CD14-positive monocyte (primary cell): Measurements from ENCODE around the gene PROS1. TPM values are rescaled to one million over a fixed set of nuclear protein-coding genes. Genes with fewer than 3 reads are reported as not detected.
"Not testable (repeated sequence)": the region's sequence is repeated elsewhere in the genome, so short reads cannot be mapped to it uniquely, and the experiment has no call there.

Source experiments
- DNase-seq, 3 donors: peaks; one replicate each; pipeline ENCODE4 v3.0.0-alpha.2; 2011 to 2022
- H2AFZ ChIP-seq: 2 replicates; pipeline ENCODE4 v1.6.0; 2012; ENCODE audit warnings: mild to moderate bottlenecking, low read depth, low read length, inconsistent platforms; ENCODE audit not compliant: insufficient read depth, poor library complexity, severe bottlenecking
- H3K27ac ChIP-seq, 2 donors: 1 replicate in 1 of 2; 2 replicates in 1 of 2; pipeline ENCODE4 v1.5.1; 2012 to 2013; ENCODE audit warnings: low read length in 2 of 2, control low read depth in 1 of 2, inconsistent platforms in 1 of 2, low read depth in 1 of 2, mild to moderate bottlenecking in 1 of 2
- H3K27me3 ChIP-seq, 2 donors: one replicate each; pipeline versions ENCODE4 v1.6.0 to v1.6.1; 2011 to 2013; ENCODE audit warnings: low read length in 2 of 2; ENCODE audit not compliant: control insufficient read depth in 2 of 2, insufficient read depth in 2 of 2
- H3K36me3 ChIP-seq, 2 donors: replicated peaks in 1 of 2; 1 replicate in 1 of 2; 2 replicates in 1 of 2; pipeline versions ENCODE4 v1.5.1 to v1.6.1; 2012 to 2013; ENCODE audit warnings: low read length in 2 of 2, control low read depth in 1 of 2, inconsistent platforms in 1 of 2, mild to moderate bottlenecking in 1 of 2; ENCODE audit not compliant: insufficient read depth in 2 of 2, control insufficient read depth in 1 of 2
- H3K4me1 ChIP-seq, 2 donors: 1 replicate in 1 of 2; 2 replicates in 1 of 2; pipeline versions ENCODE4 v1.5.1 to v1.6.1; 2012 to 2013; ENCODE audit warnings: low read length in 2 of 2, control low read depth in 1 of 2, inconsistent platforms in 1 of 2, mild to moderate bottlenecking in 1 of 2, moderate library complexity in 1 of 2; ENCODE audit not compliant: insufficient read depth in 2 of 2, control insufficient read depth in 1 of 2
- H3K4me2 ChIP-seq: replicated peaks from 2 replicates; pipeline ENCODE3; 2012; ENCODE audit warnings: low read length, moderate library complexity, mild to moderate bottlenecking; ENCODE audit not compliant: poor library complexity, severe bottlenecking; ENCODE audit errors: extremely low read depth
- H3K4me3 ChIP-seq, 3 experiments: fragments of 200-600 bp in 1 of 3; sonication (generic) in 1 of 3; replicated peaks in 1 of 3; 1 replicate in 2 of 3; 2 replicates in 1 of 3; pipeline ENCODE4 v1.5.1; 2011 to 2013; ENCODE audit warnings: low read length in 3 of 3, mild to moderate bottlenecking in 3 of 3, control low read depth in 2 of 3, low read depth in 2 of 3, inconsistent platforms in 1 of 3, moderate library complexity in 1 of 3
- H3K79me2 ChIP-seq: 2 replicates; pipeline ENCODE4 v1.6.0; 2012; ENCODE audit warnings: mild to moderate bottlenecking, control low read depth, inconsistent platforms, low read length, moderate library complexity; ENCODE audit not compliant: insufficient read depth
- H3K9ac ChIP-seq: 2 replicates; pipeline ENCODE4 v1.6.0; 2017; ENCODE audit warnings: low read length, mild to moderate bottlenecking; ENCODE audit not compliant: insufficient read depth, poor library complexity, severe bottlenecking
- H3K9me3 ChIP-seq, 2 donors: replicated peaks in 1 of 2; 1 replicate in 1 of 2; 2 replicates in 1 of 2; pipeline versions ENCODE4 v1.5.1 to v1.6.1; 2012 to 2013; ENCODE audit warnings: low read length in 2 of 2, control low read depth in 1 of 2; ENCODE audit not compliant: control insufficient read depth in 1 of 2, insufficient read depth in 1 of 2
- H4K20me1 ChIP-seq: 2 replicates; pipeline ENCODE4 v1.6.0; 2012; ENCODE audit warnings: mild to moderate bottlenecking, low read length, control low read depth, moderate library complexity; ENCODE audit not compliant: insufficient read depth
- H3K27ac Mint-ChIP-seq, 7 donors: one replicate each; pipeline ENCODE4 v1.8.0; 2020; ENCODE audit warnings: mild to moderate bottlenecking in 7 of 7, mixed read lengths in 7 of 7, moderate library complexity in 6 of 7, inconsistent platforms in 2 of 7
- H3K27me3 Mint-ChIP-seq, 3 donors: one replicate each; pipeline ENCODE4 v1.8.0; 2021 to 2022; ENCODE audit warnings: low read depth in 3 of 3, mild to moderate bottlenecking in 3 of 3, mixed read lengths in 3 of 3, moderate library complexity in 3 of 3, inconsistent platforms in 1 of 3
- H3K36me3 Mint-ChIP-seq, 2 donors: one replicate each; pipeline ENCODE4 v1.8.0; 2020; ENCODE audit warnings: mixed read lengths in 2 of 2, inconsistent platforms in 1 of 2, mild to moderate bottlenecking in 1 of 2
- H3K4me1 Mint-ChIP-seq: one replicate; pipeline ENCODE4 v1.8.0; 2020; ENCODE audit warnings: mild to moderate bottlenecking, mixed read lengths
- H3K4me3 Mint-ChIP-seq, 2 donors: one replicate each; pipeline ENCODE4 v1.8.0; 2020; ENCODE audit warnings: mild to moderate bottlenecking in 2 of 2, mixed read lengths in 2 of 2, moderate library complexity in 1 of 2
- H3K9me3 Mint-ChIP-seq, 7 donors: one replicate each; pipeline ENCODE4 v1.8.0; 2020 to 2022; ENCODE audit warnings: mixed read lengths in 7 of 7, mild to moderate bottlenecking in 6 of 7, moderate library complexity in 6 of 7, inconsistent platforms in 2 of 7
- WGBS: methylation state at CpG from one replicate; pipeline ENCODE4 v1.1.5; 2013; ENCODE audit warnings: missing lambda C conversion rate; ENCODE audit not compliant: insufficient coverage; 5-methylcytosine and 5-hydroxymethylcytosine counted together
- intact Hi-C, 2 donors: fragments of 100-400 bp; cut with micrococcal nuclease; formaldehyde crosslinking; loops; one replicate each; pipeline versions ENCODE4 v1.15.0 to v1.15.1; 2023
- polyA plus RNA-seq, 3 donors: library from polyadenylated mRNA; depleted of rRNA in 1 of 3; unstranded in 2 of 3; stranded (reverse) in 1 of 3; fragments of 300-500 nt in 2 of 3; fragments of >200 nt in 1 of 3; fragmentation: Illumina TruSeq in 2 of 3; gene quantifications; 1 replicate in 2 of 3; 2 replicates in 1 of 3; pipeline ENCODE4 v1.2.3, GENCODE V29; 2012 to 2021
- TF ChIP-seq, protein P1 (sequence below): fragments of 200-600 bp; IDR thresholded peaks from one replicate; pipeline ENCODE4 v1.8.0; 2022; ENCODE audit warnings: antibody characterized with exemption, mild to moderate bottlenecking

PROS1 gene
- polyA plus RNA-seq, 3 donors = 0.21 to 0.85 (median 0.58) TPM

DNA sequence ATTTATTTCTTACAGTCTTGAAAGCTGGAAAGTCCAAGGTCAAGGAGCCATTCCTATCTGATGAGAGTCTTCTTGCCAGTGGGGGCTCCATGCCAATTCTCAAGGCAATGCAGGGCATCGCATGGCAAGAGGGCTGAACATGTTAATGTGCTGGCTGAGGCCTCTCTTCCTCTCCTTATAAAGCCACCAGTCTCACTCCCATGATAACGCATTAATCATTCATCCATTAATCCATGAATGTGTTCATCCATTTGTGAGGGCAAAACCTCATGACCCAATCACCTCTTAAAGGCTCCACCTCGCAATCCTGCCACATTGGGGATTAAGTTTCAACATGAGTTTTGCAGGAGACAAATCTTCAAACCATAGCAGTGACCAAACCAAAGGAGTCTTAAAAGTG is 118.3 kb downstream of the PROS1 start:
- 100% methylated on average over 2 of the region's 3 CpGs for WGBS
- Histone ChIP-seq H3K4me1 (no peaks in the 10 kb centered on the region), H2AFZ (no peak overlapping the region), H4K20me1 (no peaks in the 10 kb centered on the region), H3K27me3 (no peaks in the 10 kb centered on the region), H3K79me2 (no peaks in the 10 kb centered on the region), H3K4me2 (no peak overlapping the region), H3K9me3 (peaks cover 14 to 16% of the 10 kb centered on the region in 2 donors), H3K27ac (no peak overlapping the region), H3K4me3 (no peak overlapping the region), H3K9ac (no peak overlapping the region), H3K36me3 (no peaks in the 10 kb centered on the region)
- Mint-ChIP-seq H3K27ac (no peak overlapping the region), H3K27me3 (peaks cover 0 to 2% (median 0%) of the 10 kb centered on the region in 3 donors), H3K9me3 (peaks cover 4 to 22% (median 10%) of the 10 kb centered on the region in 7 donors), H3K4me3 (no peak overlapping the region), H3K36me3 (no peaks in the 10 kb centered on the region), H3K4me1 (no peaks in the 10 kb centered on the region)
- intact Hi-C loops = no loop called here
- TF ChIP-seq, protein P1, sequence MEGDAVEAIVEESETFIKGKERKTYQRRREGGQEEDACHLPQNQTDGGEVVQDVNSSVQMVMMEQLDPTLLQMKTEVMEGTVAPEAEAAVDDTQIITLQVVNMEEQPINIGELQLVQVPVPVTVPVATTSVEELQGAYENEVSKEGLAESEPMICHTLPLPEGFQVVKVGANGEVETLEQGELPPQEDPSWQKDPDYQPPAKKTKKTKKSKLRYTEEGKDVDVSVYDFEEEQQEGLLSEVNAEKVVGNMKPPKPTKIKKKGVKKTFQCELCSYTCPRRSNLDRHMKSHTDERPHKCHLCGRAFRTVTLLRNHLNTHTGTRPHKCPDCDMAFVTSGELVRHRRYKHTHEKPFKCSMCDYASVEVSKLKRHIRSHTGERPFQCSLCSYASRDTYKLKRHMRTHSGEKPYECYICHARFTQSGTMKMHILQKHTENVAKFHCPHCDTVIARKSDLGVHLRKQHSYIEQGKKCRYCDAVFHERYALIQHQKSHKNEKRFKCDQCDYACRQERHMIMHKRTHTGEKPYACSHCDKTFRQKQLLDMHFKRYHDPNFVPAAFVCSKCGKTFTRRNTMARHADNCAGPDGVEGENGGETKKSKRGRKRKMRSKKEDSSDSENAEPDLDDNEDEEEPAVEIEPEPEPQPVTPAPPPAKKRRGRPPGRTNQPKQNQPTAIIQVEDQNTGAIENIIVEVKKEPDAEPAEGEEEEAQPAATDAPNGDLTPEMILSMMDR = no peak
- DNase-seq = no peak

DNA sequence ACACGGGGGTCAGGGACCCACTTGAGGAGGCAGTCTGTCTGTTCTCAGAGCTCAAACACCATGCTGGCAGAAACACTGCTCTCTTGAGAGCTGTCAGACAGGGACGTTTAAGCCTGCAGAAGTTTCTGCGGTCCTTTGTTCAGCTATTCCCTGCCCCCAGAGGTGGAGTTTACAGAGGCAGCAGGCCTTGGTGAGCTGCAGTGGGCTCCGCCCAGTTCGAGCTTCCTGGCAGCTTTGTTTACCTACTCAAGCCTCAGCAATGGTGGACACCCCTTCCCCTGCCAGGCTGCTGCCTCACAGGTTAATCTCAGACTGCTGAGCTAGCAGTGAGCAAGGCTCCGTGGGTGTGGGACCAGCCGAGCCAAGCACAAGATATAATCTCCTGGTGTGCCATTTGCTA is 121.5 kb downstream of the PROS1 start:
- H3K27ac Mint-ChIP-seq, H3K36me3 ChIP-seq, H3K4me3 Mint-ChIP-seq, H3K4me1 ChIP-seq, H3K4me1 Mint-ChIP-seq, H3K79me2 ChIP-seq, intact Hi-C loops, H3K4me2 ChIP-seq, H3K27me3 ChIP-seq, H3K4me3 ChIP-seq, DNase-seq, H3K27me3 Mint-ChIP-seq, H3K36me3 Mint-ChIP-seq, H3K27ac ChIP-seq, H3K9ac ChIP-seq, H4K20me1 ChIP-seq, H2AFZ ChIP-seq: not testable (repeated sequence)
- H3K9me3 ChIP-seq = peaks cover 5 to 14% of the 10 kb centered on the region in 2 donors
- peaks cover 2 to 19% (median 14%) of the 10 kb centered on the region in 7 donors for H3K9me3 Mint-ChIP-seq
- 88% methylated on average over 7 of the region's 7 CpGs for WGBS
